Activated naive CD8-positive, alpha-beta T cell (primary cell): Measurements from ENCODE around the gene GPANK1.

Source experiments
- H3K27ac Mint-ChIP-seq: one replicate; pipeline ENCODE4 v1.8.0; 2021; ENCODE audit warnings: mixed read lengths
- H3K27me3 Mint-ChIP-seq: one replicate; pipeline ENCODE4 v1.8.0; 2021; ENCODE audit warnings: mixed read lengths
- H3K36me3 Mint-ChIP-seq: one replicate; pipeline ENCODE4 v1.8.0; 2021; ENCODE audit warnings: mixed read lengths
- H3K4me1 Mint-ChIP-seq: one replicate; pipeline ENCODE4 v1.8.0; 2021; ENCODE audit warnings: low read depth, mixed read lengths
- H3K4me3 Mint-ChIP-seq: one replicate; pipeline ENCODE4 v1.8.0; 2021; ENCODE audit warnings: mild to moderate bottlenecking, mixed read lengths
- H3K9me3 Mint-ChIP-seq: one replicate; pipeline ENCODE4 v1.8.0; 2021; ENCODE audit warnings: low read depth, mixed read lengths

The GPANK1 gene

DNA sequence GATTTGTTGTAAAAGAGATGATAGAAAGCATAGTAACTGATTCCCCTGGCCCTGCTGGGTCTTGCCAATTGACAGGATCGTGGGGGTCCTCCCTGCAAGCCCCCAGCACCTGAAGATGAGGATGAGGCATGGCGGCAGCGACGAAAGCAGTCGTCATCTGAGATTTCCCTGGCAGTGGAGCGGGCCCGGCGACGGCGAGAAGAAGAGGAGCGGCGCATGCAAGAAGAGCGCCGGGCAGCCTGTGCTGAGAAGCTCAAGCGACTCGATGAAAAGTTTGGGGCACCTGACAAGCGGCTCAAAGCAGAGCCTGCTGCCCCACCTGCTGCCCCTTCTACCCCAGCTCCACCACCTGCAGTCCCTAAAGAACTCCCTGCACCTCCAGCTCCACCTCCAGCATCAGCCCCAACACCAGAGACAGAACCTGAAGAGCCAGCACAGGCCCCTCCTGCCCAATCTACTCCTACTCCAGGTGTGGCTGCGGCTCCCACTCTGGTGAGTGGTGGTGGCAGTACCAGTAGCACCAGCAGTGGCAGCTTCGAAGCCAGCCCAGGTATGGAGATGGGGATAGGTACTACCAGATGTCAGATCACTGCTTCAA lies 37.0 kb downstream of the GPANK1 start:
- Mint-ChIP-seq H3K27me3 (no peaks in the 10 kb centered on the region), H3K4me3 (no peak overlapping the region), H3K9me3 (no peaks in the 10 kb centered on the region), H3K36me3 (no peaks in the 10 kb centered on the region), H3K27ac (peak overlapping the region; percentile 56), H3K4me1 (peaks cover 3% of the 10 kb centered on the region)

DNA sequence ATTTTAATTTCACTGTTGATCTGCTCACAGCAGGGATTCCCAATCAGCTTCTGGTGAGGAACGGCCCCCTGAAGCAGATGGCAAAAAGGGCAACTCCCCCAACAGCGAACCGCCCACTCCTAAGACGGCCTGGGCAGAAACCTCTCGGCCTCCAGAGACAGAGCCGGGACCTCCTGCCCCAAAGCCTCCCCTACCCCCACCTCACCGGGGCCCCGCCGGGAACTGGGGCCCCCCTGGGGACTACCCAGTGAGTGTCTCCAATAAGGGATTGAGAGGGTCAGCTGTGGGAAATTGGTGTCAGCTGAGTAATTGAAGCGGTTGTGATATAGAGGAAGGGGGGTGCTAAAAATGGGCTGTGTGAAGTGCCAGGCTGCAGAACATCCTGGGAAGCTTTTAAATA lies 37.8 kb downstream of the GPANK1 start:
- H3K27me3 Mint-ChIP-seq: no peaks in the 10 kb centered on the region
- H3K27ac Mint-ChIP-seq: peak overlapping the region; percentile 54
- peaks cover 5% of the 10 kb centered on the region for H3K36me3 Mint-ChIP-seq

DNA sequence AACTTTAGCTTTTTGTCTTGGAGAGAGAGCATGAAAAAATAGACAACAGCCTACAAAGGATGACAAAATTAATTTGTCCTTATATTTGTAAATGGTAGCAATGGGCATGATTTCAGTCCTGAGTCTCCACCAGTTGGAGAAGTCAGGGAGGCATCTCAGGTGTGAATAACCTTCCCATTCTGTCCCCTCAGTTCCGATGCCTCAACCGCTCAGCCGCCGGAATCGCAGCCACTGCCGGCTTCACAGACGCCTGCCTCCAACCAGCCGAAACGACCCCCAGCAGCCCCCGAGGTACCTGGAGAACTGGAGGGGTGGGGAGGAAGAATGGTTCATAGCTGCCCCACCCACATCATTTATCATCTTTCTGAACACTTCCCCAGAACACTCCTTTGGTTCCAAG lies 40.7 kb downstream of the GPANK1 start:
- Mint-ChIP-seq H3K9me3 (no peaks in the 10 kb centered on the region), H3K4me3 (no peak overlapping the region), H3K4me1 (peaks cover 23% of the 10 kb centered on the region), H3K27ac (no peak overlapping the region), H3K27me3 (no peaks in the 10 kb centered on the region), H3K36me3 (peaks cover 7% of the 10 kb centered on the region)

More for the DNA sequence above, 37.8 kb downstream of the GPANK1 start:
- Mint-ChIP-seq H3K4me1 (peaks cover 12% of the 10 kb centered on the region), H3K4me3 (no peak overlapping the region), H3K9me3 (no peaks in the 10 kb centered on the region)

DNA sequence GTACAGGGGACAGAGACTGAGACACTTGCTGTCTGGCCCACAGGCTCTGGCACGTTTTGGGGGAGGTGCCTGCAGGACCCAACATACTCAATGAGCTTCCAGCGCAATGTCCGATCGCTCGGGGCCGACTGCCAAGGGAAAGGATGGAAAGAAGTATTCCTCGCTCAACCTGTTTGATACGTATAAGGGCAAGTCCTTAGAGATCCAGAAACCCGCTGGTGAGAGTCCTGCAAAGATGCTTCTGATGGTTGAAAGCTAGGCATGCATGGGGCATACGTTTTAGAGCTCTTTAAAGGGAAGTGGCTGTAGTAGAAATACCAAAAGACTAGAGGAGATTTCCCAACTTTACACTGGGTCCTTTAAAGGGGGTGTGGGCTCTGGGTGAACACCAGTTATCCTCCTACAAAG lies 42.1 kb downstream of the GPANK1 start:
- peak overlapping the region; percentile 99 for H3K4me3 Mint-ChIP-seq
- no peaks in the 10 kb centered on the region for H3K27me3 Mint-ChIP-seq
- H3K36me3 Mint-ChIP-seq: peaks cover 7% of the 10 kb centered on the region
- peak overlapping the region; percentile 98 for H3K27ac Mint-ChIP-seq
- H3K4me1 Mint-ChIP-seq: peaks cover 27% of the 10 kb centered on the region
- H3K9me3 Mint-ChIP-seq: no peaks in the 10 kb centered on the region

DNA sequence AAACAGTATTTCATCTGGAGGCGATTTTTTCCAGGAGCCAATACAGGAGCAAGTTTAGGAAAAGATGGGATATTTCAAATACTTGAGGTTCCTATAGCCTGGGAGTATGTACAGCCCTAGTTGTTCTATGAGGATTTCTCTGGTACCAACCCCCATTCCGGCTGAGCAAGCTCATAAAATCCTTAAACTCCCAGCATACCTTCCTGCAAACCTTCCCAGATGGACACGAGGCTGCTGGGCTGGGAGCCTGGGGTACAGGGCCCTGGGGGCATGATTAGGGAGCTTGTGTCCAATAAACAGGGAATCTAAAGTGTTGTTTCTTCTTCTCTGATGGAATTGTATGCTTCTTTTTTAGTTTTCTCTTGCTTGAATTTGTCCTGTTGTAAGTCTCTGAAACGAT lies 42.8 kb downstream of the GPANK1 start:
- H3K4me1 Mint-ChIP-seq: peaks cover 32% of the 10 kb centered on the region
- peak overlapping the region; percentile 98 for H3K27ac Mint-ChIP-seq
- peaks cover 7% of the 10 kb centered on the region for H3K36me3 Mint-ChIP-seq
- peak overlapping the region; percentile 99 for H3K4me3 Mint-ChIP-seq
- H3K9me3 Mint-ChIP-seq: no peaks in the 10 kb centered on the region
- no peaks in the 10 kb centered on the region for H3K27me3 Mint-ChIP-seq

DNA sequence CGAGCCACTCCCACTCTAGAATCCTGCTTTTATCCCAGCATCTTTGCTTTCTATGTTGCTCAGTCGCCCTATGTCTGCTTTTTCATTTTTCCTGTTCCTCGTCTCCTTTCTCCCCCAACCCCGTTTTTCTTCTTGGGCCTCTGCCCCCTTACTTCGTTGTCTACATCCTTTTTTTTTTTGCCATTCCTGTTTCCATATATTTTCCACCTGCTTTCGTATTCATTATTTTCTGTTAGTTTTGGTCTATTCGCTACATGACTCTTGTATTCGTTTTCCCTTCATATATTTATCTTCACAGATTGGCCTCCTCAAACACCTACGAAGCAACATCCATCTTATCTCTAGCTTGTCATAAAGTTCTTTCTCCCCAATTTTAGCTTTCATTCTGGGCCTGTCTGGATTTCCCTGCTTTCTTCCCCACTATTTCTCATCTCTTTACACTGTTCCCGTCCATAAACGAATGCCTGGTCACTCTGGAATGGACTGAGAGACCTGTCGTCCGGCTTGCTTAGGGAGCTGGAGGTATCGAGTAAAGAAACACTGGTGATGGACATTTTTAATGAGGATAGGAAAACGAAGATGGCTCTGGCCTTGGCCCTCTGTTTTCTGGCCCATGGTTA lies 43.4 kb downstream of the GPANK1 start:
- Mint-ChIP-seq H3K4me1 (peaks cover 37% of the 10 kb centered on the region), H3K36me3 (peaks cover 7% of the 10 kb centered on the region), H3K4me3 (peak overlapping the region; percentile 99), H3K9me3 (no peaks in the 10 kb centered on the region), H3K27me3 (no peaks in the 10 kb centered on the region), H3K27ac (peak overlapping the region; percentile 98)

DNA sequence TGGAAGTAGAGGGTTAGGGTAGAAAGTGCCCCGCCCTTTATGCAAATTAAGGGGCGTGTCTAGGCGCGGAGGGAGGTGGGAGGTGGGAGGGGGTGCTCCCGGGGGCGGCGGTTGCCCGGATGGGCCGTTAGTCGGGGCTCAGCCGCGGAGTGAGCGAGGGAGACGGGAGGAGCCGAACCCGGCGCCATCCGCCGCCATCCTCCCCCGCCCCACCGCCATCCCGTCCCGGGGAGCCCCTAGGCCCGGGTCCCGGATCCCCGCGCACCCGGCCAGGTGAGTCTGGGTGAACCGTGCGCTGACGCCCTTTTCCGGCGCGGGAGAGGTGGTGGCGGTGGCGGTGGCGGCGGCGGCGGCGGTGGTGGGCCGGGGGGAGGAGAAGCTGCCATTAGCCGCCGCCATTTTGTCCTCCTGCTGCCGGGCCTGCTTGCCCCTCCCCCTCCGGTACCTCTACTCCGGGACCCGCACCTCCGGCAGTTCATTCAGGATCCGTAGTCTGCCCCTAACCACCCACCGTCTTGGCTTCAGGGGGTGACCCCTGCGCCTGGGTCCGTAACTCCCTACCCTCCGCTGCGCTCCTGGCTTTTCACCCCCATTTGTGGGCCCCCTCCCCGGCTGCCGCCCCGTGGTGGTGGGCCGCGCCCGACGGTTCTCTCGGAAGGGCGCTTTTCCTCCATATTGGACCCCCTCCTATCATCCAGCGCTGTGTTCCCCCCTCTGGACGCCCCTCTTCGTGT lies 44.0 kb downstream of the GPANK1 start, which contains the start of gene PRRC2A:
Gene PRRC2A, plus strand, starts transcription at position 130 of the 734 bp plus-strand sequence. CDS start 2,075 bp downstream, outside the sequence.
- Mint-ChIP-seq H3K27ac (peak within 1 kb of the TSS; percentile 98), H3K4me3 (peak within 1 kb of the TSS; percentile 99), H3K36me3 (peaks cover 7% of the 10 kb centered on the region), H3K9me3 (no peaks in the 10 kb centered on the region), H3K4me1 (peaks cover 44% of the 10 kb centered on the region), H3K27me3 (no peaks in the 10 kb centered on the region)

DNA sequence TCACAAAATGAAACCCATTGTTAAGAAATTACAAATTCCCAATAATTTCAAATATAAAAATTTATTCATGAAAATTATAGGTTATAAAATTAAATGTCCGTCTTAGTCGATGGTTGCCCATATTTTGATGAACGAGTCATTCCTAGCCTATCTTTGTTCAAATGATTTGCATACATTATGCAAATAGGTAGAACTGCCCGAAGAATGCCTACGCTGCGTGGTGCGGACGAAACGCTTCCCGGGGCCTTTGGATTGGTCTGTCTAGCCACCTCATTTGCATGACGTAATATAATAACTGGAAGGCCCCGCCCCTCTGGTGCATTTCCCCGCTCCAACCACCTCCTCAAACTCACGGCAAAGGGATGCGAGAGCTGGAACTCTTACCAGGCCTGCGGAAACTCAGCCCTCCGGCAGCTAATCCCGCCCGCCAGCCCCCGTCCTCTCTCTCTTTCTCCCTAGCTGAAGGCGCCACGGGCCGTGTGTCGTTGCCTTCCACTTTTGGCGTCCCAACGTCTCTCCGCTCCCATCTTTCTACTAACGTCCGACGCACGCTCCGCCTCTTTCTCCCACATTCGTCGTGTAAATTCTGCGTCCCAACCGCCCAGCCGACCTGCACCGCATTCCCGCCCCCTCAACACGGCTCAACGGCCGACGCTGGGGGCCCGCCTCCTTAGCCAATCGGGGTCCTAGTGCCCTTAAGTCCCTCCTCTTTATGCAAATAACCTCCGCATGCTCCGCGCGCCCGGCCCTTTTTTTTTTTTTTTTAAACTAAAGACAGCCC lies 44.8 kb downstream of the GPANK1 start:
- peaks cover 52% of the 10 kb centered on the region for H3K4me1 Mint-ChIP-seq
- no peaks in the 10 kb centered on the region for H3K27me3 Mint-ChIP-seq
- peak overlapping the region; percentile 97 for H3K27ac Mint-ChIP-seq
- peaks cover 7% of the 10 kb centered on the region for H3K36me3 Mint-ChIP-seq
- peak overlapping the region; percentile 99 for H3K4me3 Mint-ChIP-seq
- no peaks in the 10 kb centered on the region for H3K9me3 Mint-ChIP-seq

DNA sequence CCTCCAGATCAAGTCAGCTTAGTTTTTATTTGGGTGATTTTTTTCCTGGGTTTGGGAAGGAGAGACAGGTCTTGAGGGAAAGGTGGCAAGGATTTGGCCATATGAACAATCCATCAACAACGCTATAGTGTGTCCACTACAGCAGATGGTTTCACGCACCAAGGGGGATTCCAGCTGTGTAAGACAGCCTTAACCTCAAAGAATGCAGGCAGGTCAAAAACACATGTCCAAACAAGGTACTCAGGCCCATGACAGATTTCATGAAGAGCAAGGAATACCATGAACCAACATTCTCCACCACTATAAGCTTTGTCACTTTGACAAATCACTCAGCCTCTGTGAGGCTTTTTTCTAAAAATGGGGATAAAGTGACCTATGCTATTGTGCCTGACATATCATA lies 47.8 kb downstream of the GPANK1 start:
- Mint-ChIP-seq H3K27ac (peak overlapping the region; percentile 97), H3K27me3 (no peaks in the 10 kb centered on the region), H3K4me3 (peak overlapping the region; percentile 89), H3K9me3 (no peaks in the 10 kb centered on the region), H3K4me1 (peaks cover 50% of the 10 kb centered on the region), H3K36me3 (peaks cover 2% of the 10 kb centered on the region)

DNA sequence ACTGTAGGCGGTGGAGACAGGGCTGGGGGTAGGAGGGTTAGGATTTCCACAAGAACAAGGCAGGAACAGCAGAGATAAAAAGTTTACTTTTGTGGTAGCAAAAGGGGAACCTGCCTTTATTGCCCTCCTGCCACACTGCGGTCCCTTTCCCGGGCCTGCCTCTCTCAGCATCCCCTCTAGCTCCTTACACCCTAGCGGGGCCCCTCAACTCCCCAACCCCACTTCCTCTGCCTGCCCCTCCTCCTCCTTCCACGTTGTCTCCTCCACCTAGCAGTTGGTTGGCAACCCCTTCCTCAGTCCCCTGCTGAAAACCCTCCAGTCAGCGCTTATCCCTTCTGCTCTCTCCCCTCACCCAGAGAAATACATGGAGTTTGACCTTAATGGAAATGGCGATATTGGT lies 49.0 kb downstream of the GPANK1 start:
- no peaks in the 10 kb centered on the region for H3K27me3 Mint-ChIP-seq
- peaks cover 2% of the 10 kb centered on the region for H3K36me3 Mint-ChIP-seq
- peaks cover 44% of the 10 kb centered on the region for H3K4me1 Mint-ChIP-seq
- peak overlapping the region; percentile 97 for H3K27ac Mint-ChIP-seq
- peak overlapping the region; percentile 89 for H3K4me3 Mint-ChIP-seq
- no peaks in the 10 kb centered on the region for H3K9me3 Mint-ChIP-seq

DNA sequence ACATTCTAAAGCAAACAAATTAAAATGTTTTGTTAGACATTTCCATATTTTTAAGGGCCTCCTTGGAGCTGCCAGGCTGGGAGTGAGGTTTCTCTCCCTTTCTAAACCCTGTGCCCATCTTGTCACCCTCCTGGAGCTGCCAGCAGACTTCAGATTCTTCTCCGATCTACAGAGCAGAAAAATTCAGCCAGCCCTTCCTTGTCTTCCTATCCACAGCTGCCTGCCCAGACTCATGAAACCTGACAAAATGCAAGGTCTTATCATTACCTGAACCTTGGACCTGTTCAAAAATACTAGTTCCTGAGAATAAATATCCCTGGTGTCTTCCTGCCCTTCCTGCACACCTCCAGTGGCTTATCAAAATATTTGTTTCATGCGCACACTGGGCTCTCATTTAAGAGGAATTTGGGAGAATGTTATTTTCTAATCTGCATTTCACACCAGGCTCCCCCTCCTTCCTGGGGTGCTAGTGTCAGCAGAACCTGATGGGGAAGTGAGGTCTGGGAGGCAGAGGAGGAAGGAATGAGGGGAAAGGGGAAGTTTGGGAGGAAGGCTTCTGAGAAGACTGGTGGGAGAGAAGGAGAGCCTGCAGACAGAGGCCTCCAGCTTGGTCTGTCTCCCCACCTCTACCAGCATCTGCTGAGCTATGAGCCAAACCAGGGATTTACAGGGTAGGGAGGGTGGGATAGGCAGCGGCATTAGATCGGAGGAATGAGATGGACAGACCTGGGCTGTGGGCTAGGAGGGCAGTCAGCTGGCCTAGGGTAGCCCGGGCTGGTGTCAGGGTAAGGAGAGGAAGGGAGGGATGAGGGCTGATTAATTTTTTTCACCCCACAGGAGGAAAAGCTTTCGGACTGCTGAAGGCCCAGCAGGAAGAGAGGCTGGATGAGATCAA lies 49.9 kb downstream of the GPANK1 start, which contains the start of gene AIF1:
Gene AIF1, plus strand, starts transcription at position 551 of the 895 bp plus-strand sequence. Its CDS starts 96 bp downstream, at position 647.
- Mint-ChIP-seq H3K4me1 (peaks cover 42% of the 10 kb centered on the region), H3K36me3 (peaks cover 2% of the 10 kb centered on the region)

DNA sequence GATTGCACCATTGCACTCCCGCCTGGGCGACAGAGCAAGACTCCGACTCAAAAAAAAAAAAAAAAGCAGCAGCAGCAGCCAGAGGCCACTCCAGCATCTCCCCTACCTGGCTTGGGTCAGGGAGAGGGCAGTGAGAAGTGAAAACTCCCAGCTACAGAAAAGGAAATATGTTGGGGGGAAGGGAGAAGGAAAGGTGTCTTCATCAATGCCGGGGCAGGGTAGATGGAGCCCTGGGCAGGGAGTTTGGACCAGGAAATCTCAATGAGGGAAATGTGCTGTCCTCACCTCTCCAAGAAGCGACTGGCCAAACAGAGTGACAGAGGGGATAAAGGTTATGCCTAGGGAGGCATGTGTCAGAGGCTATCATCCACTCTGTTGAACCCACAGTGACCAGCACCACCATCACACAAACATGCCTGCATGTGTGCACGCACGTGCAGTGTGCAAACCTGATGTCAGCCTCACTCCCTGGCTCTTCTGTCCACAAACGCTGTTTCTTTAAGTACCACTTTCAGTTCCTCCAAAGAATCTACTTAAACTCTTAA lies 50.6 kb downstream of the GPANK1 start:
- H3K4me3 Mint-ChIP-seq: no peak overlapping the region
- no peaks in the 10 kb centered on the region for H3K9me3 Mint-ChIP-seq
- no peaks in the 10 kb centered on the region for H3K36me3 Mint-ChIP-seq
- no peaks in the 10 kb centered on the region for H3K27me3 Mint-ChIP-seq
- H3K27ac Mint-ChIP-seq: peak overlapping the region; percentile 22
- peaks cover 38% of the 10 kb centered on the region for H3K4me1 Mint-ChIP-seq

More for the DNA sequence above, 49.9 kb downstream of the GPANK1 start, which contains the start of gene AIF1:
- Mint-ChIP-seq H3K27me3 (no peaks in the 10 kb centered on the region), H3K4me3 (peak within 1 kb of the TSS; percentile 89), H3K9me3 (no peaks in the 10 kb centered on the region), H3K27ac (peak within 1 kb of the TSS; percentile 97)
